ENCODE measurements around the gene MYEOV. TPM values are rescaled to one million over a fixed set of nuclear protein-coding genes. Genes with fewer than 3 reads are reported as not detected.

MYEOV gene
- total and polyA plus RNA-seq, 2 of the 8 experiments (the other 6 are each of a cell fraction or from before 2014, with no cell fraction given), result 0.44 to 0.67 TPM

DNA sequence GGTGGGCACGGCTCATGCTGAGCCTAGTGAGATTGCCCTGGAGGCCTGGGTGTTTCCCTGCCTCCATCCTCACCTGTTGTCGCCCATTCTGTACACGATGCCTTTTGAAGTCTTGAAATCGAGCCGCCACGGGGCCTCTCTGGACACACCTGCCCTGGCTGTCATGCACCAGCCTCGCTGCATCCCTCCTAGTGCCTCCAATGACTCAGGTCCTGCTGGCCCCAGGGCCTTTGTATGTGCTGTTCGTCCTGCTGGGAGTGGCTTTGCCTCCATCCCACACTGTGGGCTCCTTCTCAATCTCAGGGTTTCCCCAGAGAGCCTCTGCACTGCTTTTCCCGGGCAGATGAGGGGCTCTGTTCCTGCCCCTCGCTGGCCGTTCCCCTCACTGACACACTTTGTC, 8.9 kb upstream of the MYEOV start (continued):
- TF ChIP-seq, protein P1, sequence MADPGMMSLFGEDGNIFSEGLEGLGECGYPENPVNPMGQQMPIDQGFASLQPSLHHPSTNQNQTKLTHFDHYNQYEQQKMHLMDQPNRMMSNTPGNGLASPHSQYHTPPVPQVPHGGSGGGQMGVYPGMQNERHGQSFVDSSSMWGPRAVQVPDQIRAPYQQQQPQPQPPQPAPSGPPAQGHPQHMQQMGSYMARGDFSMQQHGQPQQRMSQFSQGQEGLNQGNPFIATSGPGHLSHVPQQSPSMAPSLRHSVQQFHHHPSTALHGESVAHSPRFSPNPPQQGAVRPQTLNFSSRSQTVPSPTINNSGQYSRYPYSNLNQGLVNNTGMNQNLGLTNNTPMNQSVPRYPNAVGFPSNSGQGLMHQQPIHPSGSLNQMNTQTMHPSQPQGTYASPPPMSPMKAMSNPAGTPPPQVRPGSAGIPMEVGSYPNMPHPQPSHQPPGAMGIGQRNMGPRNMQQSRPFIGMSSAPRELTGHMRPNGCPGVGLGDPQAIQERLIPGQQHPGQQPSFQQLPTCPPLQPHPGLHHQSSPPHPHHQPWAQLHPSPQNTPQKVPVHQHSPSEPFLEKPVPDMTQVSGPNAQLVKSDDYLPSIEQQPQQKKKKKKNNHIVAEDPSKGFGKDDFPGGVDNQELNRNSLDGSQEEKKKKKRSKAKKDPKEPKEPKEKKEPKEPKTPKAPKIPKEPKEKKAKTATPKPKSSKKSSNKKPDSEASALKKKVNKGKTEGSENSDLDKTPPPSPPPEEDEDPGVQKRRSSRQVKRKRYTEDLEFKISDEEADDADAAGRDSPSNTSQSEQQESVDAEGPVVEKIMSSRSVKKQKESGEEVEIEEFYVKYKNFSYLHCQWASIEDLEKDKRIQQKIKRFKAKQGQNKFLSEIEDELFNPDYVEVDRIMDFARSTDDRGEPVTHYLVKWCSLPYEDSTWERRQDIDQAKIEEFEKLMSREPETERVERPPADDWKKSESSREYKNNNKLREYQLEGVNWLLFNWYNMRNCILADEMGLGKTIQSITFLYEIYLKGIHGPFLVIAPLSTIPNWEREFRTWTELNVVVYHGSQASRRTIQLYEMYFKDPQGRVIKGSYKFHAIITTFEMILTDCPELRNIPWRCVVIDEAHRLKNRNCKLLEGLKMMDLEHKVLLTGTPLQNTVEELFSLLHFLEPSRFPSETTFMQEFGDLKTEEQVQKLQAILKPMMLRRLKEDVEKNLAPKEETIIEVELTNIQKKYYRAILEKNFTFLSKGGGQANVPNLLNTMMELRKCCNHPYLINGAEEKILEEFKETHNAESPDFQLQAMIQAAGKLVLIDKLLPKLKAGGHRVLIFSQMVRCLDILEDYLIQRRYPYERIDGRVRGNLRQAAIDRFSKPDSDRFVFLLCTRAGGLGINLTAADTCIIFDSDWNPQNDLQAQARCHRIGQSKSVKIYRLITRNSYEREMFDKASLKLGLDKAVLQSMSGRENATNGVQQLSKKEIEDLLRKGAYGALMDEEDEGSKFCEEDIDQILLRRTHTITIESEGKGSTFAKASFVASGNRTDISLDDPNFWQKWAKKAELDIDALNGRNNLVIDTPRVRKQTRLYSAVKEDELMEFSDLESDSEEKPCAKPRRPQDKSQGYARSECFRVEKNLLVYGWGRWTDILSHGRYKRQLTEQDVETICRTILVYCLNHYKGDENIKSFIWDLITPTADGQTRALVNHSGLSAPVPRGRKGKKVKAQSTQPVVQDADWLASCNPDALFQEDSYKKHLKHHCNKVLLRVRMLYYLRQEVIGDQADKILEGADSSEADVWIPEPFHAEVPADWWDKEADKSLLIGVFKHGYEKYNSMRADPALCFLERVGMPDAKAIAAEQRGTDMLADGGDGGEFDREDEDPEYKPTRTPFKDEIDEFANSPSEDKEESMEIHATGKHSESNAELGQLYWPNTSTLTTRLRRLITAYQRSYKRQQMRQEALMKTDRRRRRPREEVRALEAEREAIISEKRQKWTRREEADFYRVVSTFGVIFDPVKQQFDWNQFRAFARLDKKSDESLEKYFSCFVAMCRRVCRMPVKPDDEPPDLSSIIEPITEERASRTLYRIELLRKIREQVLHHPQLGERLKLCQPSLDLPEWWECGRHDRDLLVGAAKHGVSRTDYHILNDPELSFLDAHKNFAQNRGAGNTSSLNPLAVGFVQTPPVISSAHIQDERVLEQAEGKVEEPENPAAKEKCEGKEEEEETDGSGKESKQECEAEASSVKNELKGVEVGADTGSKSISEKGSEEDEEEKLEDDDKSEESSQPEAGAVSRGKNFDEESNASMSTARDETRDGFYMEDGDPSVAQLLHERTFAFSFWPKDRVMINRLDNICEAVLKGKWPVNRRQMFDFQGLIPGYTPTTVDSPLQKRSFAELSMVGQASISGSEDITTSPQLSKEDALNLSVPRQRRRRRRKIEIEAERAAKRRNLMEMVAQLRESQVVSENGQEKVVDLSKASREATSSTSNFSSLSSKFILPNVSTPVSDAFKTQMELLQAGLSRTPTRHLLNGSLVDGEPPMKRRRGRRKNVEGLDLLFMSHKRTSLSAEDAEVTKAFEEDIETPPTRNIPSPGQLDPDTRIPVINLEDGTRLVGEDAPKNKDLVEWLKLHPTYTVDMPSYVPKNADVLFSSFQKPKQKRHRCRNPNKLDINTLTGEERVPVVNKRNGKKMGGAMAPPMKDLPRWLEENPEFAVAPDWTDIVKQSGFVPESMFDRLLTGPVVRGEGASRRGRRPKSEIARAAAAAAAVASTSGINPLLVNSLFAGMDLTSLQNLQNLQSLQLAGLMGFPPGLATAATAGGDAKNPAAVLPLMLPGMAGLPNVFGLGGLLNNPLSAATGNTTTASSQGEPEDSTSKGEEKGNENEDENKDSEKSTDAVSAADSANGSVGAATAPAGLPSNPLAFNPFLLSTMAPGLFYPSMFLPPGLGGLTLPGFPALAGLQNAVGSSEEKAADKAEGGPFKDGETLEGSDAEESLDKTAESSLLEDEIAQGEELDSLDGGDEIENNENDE (IDR thresholded peaks at IDR 0.05; ENCODE audit: insufficient replicate concordance, low read length), result no peak
- TF ChIP-seq RXRA (IDR thresholded peaks at IDR 0.05; ENCODE audit: insufficient read depth, low read depth, low read length), result no peak
- TF ChIP-seq CREB1 (IDR thresholded peaks at IDR 0.05), result no peak

Measured in H1 (cell line).